CD4-positive, alpha-beta T cell treated with Interferon alpha-2 for 1 hour (primary cell): ENCODE data around the gene TMEM231.
A peak's percentile ranks its signal among the peaks of the same experiment; 100 is the strongest.
"Not testable (repeated sequence)": the region's sequence is repeated elsewhere in the genome, so short reads cannot be mapped to it uniquely, and the experiment has no call there.

Experiments used
- DNase-seq, 2 donors: peaks; one replicate each; pipeline ENCODE4 v3.0.0-alpha.2; 2020 to 2022

Gene TMEM231

DNA sequence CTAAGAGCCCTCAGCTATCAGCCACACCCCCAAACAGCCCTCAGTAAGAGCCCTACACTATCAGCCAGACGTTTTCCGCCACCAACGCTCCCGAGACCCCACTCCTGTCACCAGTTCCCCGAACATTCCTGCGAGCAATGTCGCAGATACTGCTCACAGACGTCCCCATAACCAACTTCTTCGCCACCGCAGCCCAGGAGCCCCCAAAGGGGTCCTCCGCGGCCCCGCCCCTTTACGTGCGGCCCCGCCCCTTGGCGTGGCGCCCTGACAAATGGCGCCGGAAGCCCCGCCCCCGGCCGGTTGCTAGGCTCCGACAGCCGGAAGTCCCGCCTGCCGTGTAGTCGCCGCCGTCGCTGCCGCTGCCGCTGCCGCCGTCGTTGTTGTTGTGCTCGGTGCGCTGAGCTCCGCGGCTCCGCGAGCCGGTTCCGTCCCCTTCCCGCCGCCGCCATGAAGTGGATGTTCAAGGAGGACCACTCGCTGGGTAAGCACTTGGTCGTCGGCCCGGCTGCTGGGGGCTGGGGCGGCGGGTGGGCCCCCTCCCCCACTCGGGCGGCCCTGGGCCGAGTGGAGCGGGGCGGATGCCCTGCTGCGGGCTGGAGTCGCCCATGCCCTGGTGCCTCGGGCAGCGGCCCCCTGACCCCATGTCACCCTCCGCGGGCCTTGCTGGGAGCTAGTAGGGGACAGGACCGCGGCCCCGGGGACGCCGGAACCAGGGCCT, 10.1 kb upstream of the TMEM231 start, which contains the start of gene GABARAPL2:
Gene GABARAPL2 (plus strand): TSS at position 340 of the 718 bp plus-strand sequence. CDS start 108 bp downstream, at position 448.
- peak; percentile 90 to 94 for DNase-seq

DNA sequence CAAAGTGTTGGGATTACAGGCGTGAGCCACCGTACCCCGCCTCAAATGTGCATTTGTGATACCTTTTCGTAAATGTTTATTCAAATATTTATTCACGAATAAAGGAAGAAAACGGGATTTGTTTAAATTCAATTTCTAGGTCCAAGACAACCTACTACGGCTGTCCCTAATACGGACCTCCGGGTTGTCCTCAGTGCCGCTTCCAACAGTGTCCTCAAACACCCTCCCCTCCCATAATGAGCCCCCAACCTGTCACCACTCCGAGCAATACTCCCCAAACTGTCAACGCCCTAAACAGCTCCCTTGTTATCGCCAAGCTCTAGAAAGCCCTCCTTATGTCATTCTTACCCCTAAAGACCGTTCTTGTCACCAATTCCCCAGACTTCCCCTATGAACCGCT, 9.6 kb upstream of the TMEM231 start:
- no peak for DNase-seq

DNA sequence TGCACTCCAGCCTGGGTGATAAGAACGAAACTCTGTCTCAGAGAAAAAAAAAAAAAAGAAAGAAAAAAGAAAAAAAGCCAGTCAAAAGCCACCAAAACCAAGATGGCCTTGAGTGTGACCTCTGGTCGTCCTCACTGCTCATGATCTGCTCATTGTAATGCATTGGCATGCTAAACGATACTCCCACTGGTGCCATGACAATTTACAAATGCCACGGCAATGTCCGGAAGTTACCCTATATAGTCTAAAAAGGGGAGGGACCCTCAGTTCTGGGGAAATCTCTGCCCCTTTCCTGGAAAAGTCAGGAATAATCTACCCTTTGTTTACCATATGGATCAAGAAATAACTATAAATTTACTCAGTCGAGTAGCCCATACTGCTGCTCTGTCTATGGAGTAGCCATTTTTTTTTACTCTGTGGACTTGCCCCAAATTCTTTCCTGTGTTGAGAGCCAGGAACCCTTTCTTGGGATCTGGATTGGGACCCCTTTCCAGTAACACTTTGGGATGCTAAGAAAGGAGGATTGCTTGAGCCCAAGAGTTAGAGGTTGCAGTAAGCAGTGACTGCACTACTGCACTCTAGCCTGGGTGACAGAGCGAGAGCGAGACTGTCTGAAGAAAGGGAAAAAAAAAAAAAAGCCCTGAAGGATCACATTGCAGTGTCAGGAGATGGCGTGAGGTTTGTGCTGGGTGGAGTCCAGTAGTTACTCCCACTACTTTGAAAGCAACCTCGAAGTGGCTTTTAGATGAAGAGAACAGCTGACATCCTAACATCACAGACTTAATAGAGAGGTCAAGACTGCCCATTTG, 3.7 kb upstream of the TMEM231 start:
- no peak for DNase-seq

DNA sequence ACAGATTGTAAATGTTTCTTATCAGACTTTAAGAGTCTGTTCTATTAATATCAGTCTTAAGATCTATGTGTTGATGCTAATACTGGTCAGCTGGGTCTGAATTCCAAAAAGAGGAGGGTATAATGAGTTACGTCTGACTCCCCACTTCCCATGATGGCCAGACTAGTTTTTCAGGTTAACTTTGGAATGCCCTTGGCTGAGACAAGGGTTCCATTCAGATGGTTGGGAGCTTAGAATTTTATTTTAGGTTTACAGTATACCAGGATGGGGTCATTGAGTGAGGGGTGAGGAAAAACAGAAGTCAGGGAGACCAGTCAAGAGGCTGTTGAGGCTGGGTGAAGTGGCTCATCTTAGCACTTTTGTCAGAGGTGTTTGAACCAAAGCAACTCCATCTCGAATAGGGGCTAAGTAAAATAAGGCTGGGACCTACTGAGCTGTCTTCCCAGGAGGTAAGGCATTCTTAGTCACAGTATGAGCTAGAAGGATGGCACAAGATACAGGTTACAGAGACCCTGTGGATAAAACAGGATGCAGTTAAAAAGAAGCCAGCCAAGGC, 2.9 kb upstream of the TMEM231 start:
- no peak for DNase-seq

DNA sequence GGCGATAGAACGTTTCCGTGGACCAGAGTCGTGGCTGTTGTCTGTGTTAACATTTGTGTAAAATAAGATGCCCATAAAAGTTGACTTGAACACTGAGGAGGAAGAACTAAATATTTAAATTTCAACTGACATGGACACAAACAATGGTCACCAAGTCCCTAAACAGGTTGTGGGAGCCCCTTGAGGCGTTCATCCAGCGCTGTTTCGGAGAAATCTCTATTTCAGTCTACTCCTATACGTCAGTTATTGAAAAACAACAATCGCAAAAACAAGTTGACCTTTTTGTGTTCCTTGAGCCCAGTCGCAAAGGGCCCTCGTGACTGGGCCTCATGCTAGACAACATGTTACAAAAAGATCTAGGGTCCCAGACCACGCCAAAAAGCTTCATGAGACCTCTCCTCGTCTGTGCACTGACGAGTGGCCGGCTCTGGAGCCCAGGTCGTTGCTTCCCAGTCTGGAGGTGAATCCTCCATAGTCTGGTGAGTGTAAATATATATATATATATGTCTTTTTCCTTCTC, 439 bp upstream of the TMEM231 start:
- no peak for DNase-seq

DNA sequence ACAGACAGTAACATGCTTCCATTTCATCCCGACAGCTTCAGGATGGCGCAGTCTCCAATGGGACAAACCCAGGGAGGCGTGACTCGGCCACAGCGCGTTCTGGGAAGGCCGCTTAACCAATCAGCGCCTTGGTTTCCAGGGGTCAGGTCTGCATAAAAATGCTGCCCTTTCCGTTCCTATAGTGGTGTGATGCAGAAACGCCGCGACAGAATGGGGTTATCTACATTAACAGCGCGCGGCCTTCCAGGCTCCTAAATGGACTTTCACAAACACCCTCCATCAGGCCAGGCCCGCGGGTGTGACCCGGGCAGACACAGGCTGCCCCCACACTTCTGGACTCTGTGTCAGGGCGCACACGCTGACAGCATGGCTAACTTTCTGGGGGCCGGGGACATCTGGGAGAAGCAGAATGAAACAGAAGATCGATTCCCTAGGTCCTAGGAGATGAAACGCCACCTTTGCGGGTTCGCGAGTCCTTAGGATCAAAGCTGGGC, 792 bp downstream of the TMEM231 start:
- DNase-seq: no peak

DNA sequence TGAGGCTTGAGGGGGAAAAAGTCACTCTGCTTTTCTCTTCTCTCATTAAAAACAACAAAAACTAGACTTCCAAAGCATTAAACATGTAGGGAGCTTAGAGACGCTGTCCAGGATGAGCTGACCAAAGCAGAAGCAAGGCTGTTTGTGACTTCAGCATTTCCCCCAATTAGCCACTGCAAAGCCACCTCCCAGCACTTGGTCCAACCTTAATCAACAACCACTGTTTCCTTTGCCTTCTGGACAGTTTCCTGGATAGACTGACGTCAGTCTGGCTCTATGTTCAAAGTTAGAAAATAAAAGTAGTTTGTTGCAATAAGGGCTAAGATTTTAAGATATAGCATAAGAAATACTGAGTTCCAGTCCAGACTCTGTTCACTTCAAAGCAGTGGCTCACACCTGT, 3.1 kb downstream of the TMEM231 start:
- DNase-seq: no peak

DNA sequence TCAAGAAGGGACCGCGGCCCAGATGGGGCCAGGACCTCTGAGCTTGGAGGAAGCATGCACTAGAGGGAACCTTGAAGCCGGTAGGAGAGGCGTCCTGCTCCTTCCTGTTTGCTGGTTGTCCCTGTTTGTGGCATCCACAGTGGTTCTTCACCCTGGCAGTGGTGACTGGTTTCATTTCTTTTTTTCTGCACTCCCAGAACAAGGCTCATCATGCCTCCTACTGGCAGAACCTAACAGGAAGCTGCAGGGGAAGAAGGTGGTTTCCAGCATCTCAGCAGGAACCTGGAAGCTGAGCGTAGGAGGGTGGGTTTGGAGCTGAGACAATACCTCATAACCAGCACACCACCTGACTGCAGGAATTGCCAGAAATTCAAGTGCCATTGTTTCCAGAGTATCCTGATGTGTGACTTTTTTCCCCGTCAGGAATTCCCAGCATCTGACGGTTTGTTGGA, 5.8 kb downstream of the TMEM231 start:
- DNase-seq: peak; percentile 56 to 58

DNA sequence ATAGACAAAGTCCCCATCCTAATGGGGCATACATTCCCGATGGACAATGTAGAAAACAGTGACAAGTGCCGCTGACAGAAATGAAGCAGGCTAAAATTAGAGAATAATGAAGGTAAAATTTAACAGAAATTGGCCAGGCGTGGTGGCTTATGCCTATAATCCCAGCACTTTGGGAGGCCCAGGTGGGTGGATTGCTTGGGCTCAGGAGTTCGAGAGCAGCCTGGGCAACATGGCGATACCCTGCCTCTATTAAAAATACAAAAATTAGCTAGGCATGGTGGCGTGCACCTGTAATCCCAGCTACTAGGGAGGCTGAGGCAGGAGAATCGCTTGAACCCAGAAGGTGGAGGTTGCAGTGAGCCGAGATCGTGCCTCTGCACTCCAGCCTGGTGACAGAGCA, 7.6 kb downstream of the TMEM231 start:
- not testable (repeated sequence) for DNase-seq

DNA sequence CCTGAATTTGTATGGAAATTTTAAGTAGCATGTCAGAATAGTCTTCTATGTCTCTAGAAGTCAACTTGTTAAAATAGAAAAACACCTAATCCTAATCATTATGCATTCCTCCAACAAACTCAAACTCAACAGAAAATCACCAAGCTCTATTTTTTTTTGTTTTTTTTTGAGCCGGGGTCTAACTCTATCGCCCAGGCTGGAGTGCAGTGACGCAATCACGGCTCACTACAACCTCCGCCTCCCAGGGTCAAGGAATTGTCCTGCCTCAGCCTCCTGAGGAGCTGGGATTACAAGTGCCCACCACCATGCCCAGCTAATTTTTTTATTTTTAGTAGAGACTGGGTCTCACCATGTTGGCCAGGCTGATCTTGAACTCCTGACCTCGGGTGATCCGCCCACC, 9.8 kb downstream of the TMEM231 start:
- no peak for DNase-seq

DNA sequence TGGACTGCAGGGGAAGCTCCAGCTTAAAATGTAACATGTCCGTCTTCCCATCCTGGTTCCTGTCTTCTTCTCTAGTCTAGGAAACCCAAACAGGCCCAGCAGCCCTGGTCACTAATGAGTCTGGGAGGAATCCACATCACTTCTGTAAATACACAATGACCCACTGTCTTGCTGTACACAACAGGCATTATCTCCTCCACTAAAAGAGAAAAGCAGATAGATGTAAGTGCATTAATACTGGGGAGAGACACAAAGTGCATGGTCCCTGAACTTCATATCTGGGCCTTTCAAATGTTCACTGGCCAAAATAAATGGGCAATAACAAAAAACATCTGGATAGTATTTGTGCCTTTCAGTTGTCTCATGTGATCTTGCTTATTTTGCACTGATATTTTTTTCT, 10.2 kb downstream of the TMEM231 start:
- not testable (repeated sequence) for DNase-seq

DNA sequence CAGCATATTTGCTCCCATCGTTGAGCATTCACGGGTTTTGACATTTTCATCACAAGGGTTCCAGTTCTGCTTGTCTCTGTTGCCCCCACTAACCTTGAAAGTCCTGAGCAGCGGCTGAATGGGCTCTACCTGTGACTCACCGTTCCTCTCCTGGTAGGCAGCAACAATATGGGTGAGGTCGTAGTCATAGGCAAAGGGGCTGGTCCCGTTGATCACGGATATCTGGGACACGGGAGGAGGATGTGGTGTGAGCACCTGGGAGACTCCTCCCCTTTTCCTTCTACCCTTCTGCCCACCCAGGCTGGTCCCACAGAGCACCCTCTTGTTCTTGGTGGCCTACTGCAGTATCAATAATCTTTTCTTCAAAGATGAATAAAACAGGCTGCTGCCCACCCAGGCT, 13.6 kb downstream of the TMEM231 start:
- DNase-seq: not testable (repeated sequence)

DNA sequence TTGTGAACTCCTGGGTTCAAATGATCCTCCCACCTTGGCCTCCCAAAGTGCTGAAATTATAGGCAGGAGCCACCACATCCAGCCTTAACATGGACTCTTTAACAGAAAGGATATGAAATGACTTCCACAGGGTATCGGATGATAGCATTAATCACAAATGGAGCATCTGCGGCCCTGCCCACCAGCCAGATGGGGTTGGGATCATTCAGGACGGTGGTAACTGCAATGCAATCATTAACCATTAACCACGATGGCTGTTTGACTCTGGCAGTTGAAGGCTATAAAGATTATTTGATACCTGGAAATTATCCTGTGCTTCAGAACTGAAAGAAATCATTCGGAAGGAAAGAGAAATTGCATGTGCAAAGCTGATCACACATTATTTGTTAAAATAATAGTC, 14.8 kb downstream of the TMEM231 start:
- no peak for DNase-seq

DNA sequence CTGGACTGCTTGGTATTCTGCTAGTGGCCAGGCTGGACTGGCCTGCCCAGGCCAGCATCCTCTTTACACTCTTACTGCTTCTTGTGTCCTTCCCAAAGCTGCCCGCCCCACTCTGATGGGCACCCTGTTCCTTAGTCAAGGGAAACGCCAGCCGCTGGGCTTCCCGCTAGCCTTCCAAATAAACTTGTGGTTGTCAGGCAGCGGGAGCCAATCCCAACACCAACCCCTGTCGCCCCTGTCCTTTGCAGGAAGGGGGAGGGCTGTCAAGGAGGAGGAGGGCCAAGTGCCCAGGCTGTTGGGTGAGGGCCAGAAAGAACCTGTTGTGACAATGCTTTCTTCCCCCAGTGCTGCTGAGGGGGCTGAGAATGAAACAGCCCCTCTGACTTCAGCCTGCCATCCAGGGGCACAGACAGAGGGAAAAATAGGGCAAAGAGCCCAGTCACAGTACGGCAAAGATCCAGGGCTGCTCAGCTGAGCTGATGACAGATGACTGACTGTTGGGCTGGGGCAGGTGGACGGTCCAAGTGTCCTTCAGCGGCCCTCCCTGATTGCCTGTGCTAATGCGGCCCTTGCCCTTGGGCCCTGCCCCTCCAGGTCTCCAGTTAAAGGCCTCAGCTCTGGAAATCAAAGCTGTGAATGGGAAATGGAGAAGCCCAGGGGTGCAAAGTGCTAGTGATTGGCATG, 17.0 kb downstream of the TMEM231 start:
- not testable (repeated sequence) for DNase-seq

DNA sequence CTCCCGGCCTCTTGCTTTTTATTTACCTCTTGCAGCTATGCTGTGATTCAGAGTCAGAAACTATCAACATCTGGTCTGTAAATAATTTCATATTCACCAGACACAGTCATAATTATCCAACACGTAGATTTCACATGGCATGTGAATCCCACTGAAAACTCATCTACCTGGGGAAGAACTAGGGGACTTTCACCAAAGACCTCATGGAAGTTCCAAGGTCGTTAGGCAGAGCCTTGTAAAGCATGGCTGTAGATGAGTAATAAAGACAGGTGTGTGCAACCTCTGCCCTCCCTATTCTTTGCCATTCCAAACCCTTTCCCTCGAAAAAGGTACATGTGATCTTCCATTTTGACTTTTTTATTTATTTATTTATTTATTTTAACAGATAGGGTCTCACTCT, 18.3 kb downstream of the TMEM231 start:
- no peak for DNase-seq

DNA sequence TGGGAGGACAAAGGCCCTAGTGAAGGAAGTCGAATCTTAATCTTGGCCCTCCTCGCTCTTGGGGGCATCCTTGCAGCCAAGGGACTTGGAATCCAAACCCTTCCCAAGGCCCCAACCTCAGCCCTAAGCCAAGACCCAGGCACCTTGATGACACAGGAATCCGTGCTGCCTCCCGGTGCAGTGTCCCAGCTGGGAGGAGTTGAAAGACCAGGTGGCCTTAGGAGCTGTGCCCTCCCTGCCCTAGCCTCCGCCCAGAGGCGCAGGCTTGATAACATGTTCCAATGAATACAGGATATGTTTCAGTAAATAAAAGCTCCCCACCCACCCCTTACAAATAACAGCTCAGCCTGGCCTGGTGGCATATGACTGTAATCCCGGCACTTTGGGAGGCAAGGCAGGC, 20.2 kb downstream of the TMEM231 start, which contains the start of gene CHST5:
Gene CHST5 (minus strand): TSS at position 208 of the 400 bp plus-strand sequence. CDS start 5,724 bp downstream, outside the sequence.
- no peak for DNase-seq

DNA sequence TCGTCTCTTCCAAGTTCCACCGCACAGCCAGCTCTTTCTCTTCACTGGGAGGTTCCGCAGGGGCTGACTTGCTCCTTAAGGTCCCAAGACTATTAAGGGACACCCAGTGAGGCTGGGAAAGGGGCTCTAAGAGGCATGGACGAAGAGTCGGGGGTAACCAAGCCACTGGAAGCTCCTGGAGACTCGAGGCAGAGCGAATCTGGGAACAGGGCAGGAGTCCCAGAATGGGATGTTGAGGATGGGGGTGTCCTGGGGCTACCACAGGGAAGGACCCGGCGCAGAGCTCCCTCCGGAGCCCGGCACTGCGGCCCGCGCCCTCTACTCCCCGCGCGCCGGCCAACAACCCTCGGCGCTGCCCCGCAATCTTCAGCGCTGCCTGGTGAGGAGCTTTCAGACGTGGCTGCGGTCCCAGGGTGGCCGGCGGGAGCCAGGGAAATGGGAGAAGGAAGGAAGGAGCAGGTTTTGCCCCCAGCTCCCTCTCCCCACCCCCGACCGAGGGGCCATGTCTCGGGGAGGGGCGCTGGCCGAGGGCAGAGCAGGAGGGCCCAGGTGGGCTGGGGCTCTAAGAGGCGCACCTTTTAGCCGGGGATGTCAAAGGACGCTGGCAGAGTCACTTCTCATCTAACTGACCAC, 20.7 kb downstream of the TMEM231 start:
- DNase-seq: no peak

DNA sequence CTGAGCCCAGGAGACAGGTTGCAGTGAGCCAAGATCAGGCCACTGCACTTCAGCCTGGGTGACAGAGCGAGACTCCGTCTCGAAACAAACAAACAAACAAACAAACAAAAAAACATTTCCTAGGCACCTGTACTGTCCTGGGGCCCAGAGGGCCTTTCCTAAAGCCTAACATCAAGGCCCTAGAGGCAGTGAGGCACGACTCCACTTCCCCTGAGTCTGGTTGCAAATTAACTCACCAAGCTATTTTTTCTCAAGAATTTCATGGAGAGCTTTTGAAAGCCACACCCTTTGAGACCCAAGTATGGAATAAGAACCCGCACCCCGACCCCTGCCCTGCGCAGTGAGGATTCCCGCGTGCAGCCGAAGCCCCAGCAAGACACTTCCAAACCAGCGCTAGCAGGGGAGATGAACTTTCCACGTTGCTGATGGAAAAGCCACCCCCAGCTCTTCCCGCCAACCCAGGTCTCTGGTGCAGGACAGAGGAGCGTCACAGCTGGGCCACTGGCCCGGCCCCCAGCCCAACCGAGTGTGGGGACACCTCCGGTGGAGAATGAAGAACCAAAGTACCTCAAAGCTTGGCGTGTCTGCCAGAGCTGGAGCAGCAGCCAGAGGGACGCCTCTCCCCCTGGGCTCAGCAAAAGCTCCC, 21.4 kb downstream of the TMEM231 start:
- DNase-seq: no peak

DNA sequence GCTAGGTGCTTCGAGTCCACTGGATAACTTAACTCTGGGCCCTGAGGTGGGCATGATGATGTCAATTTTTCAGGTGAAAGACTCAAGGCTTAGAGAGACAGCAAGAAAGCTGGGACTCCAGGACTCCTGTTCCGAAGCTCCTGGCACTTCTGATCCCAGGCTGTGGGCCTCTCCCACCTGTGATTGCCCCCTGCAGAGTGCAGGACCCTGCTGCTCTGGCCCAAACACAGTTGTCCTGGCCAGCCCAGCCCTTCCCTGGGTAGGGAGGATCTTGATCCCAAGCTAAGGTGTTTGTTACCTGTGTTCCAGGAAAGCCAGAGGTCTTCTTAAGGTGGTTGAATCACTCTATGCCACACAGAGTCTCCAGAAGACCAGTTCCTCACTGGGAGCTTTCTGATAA, 23.3 kb downstream of the TMEM231 start:
- no peak for DNase-seq

DNA sequence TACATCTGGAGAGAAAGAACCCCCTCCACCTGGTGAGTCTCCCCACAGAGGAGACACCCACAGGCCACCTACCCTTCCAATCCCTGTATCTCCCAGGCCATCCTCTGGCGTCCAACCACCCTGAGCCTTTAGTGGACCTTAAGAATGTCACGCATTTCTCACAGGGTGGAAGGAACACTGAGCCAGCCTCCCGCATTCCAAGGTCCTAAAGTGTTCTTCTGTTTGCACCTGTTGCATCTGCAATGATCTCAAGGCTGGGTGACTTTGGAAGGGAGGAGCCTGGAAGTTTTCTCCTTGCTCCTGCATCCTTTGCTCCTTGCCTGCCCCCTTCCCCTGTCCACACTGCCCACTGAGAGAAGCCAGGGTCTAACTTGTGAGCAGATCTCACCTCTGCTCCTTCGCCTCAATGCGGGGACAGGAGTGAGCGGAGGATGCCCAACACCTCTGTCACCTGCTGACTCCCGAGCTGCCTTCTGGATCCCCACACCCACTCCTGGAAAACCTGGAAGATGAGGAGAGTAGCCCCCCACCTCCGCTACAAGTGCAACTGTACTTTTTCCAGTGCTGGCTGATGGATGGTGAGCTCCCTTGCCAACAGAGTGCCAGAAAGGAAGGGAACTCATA, 23.8 kb downstream of the TMEM231 start:
- DNase-seq: no peak

DNA sequence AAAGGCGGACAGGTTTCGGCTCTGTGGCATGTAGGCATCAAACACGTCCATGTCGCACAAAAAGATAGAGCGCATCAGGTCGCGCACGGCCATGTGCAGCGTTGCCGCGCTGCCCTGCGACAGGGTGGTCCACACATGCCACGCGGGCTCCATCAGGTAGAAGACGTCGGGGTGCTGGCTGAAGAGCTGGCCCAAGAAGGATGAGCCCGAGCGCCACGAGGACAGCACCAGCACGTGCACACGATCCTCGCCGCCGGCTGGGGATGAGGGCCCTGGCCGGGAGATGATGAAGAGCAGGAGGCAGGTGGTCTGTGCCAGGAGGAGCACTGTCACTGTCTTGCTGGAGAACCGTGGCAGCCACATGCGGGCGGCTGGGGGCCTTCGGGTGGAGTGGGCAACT, 26.1 kb downstream of the TMEM231 start:
- no peak for DNase-seq
